GM12878 (cell line): ENCODE results near the gene SCT. TPM values are rescaled to one million over a fixed set of nuclear protein-coding genes. Genes with fewer than 3 reads are reported as not detected.
"Not testable (repeated sequence)": the region's sequence is repeated elsewhere in the genome, so short reads cannot be mapped to it uniquely, and the experiment has no call there.

Experiments
- ATAC-seq: fragments of 200-7000 bp; cut with Tn5 transposase; 3 replicates; pipeline ENCODE4 v1.9.1; 2020; ENCODE audit warnings: mild to moderate bottlenecking, moderate library complexity
- BruUV-seq: library from RNA; stranded (reverse); fragments of 400-500 nt; replicated peaks from 2 replicates; lab custom pipeline; 2021; lab: Mats Ljungman, UMichigan
- CTCF ChIA-PET: fragments of 300-600 bp; sonication (Branson Sonifier 250); formaldehyde crosslinking; extraction: SDS; loops from one replicate; lab custom pipeline; 2021; ENCODE audit warnings: inconsistent platforms; lab: Yijun Ruan, JAX
- POLR2A ChIA-PET: fragments of 350-600 bp; formaldehyde crosslinking; extraction: SDS; loops from one replicate; lab custom pipeline; 2021; ENCODE audit warnings: inconsistent platforms; lab: Charles Lee
- RAD21 ChIA-PET: fragments of 300-600 bp; sonication (Branson Sonifier 250); formaldehyde crosslinking; loops from one replicate; lab custom pipeline; 2023; ENCODE audit warnings: antibody characterized with exemption; ENCODE audit not compliant: unreplicated experiment; lab: Charles Lee
- SMC1A ChIA-PET: fragments of 300-600 bp; sonication (Branson Sonifier 250); formaldehyde crosslinking; loops from one replicate; lab custom pipeline; 2023; ENCODE audit not compliant: unreplicated experiment, uncharacterized antibody; lab: Charles Lee
- DNase-seq: peaks from one replicate; pipeline ENCODE4 v3.0.0-alpha.2; 2011; ENCODE audit warnings: low read depth, low spot score
- FAIRE-seq: peaks from 3 replicates; lab custom pipeline; 2011; peaks lifted over from hg19 to GRCh38; lab: Jason Lieb, UNC
- H2AFZ ChIP-seq: 2 replicates; pipeline ENCODE4 v1.6.0; 2011; ENCODE audit warnings: low read depth, low read length, control low read depth; ENCODE audit not compliant: control insufficient read depth
- H3K27ac ChIP-seq: 2 replicates; pipeline ENCODE4 v1.5.1; 2011; ENCODE audit warnings: control low read depth; ENCODE audit not compliant: control insufficient read depth, insufficient read depth
- H3K27me3 ChIP-seq, 2 experiments: replicated peaks in 1 of 2; 2 replicates each; pipeline versions ENCODE4 v1.6.0 to v1.6.1; 2011; ENCODE audit warnings: low read length in 1 of 2; ENCODE audit not compliant: control insufficient read depth in 2 of 2, insufficient read depth in 2 of 2
- H3K36me3 ChIP-seq, 2 experiments: 2 replicates each; pipeline ENCODE4 v1.5.1; 2011; ENCODE audit warnings: low read length in 1 of 2; ENCODE audit not compliant: control insufficient read depth in 2 of 2, insufficient read depth in 2 of 2
- H3K4me1 ChIP-seq: 2 replicates; pipeline ENCODE4 v1.6.1; 2011; ENCODE audit warnings: mild to moderate bottlenecking, low read length, moderate library complexity, mixed read lengths; ENCODE audit not compliant: control insufficient read depth, insufficient read depth
- H3K4me2 ChIP-seq: 2 replicates; pipeline ENCODE4 v1.6.0; 2011; ENCODE audit warnings: control low read depth; ENCODE audit not compliant: control insufficient read depth, insufficient read depth
- H3K4me3 ChIP-seq: fragments of 200-600 bp; sonication (generic); 2 replicates; pipeline ENCODE4 v1.5.1; 2016
- H3K79me2 ChIP-seq: 2 replicates; pipeline ENCODE4 v1.6.0; 2011; ENCODE audit warnings: low read length; ENCODE audit not compliant: control insufficient read depth, insufficient read depth
- H3K9ac ChIP-seq: 2 replicates; pipeline ENCODE4 v1.8.0; 2011; ENCODE audit warnings: low read length, control low read depth, mixed read lengths; ENCODE audit not compliant: control insufficient read depth, insufficient read depth
- H3K9me3 ChIP-seq: replicated peaks from 3 replicates; pipeline ENCODE4 v1.5.1; 2011; ENCODE audit warnings: mild to moderate bottlenecking, low read length; ENCODE audit not compliant: control insufficient read depth, insufficient read depth
- H4K20me1 ChIP-seq: 2 replicates; pipeline ENCODE4 v1.6.0; 2011; ENCODE audit not compliant: control insufficient read depth, insufficient read depth
- IRF5 ChIP-seq: fragments of 450-650 bp; IDR thresholded peaks from 2 replicates; pipeline ENCODE4 v1.6.1; 2017; ENCODE audit warnings: borderline replicate concordance
- MAX ChIP-seq: IDR thresholded peaks from 2 replicates; pipeline ENCODE4 v1.6.1; 2012; ENCODE audit warnings: low read depth, low read length, improper control_type of control experiment
- TARDBP ChIP-seq: IDR thresholded peaks from 2 replicates; pipeline ENCODE4 v1.6.1; 2016; ENCODE audit warnings: borderline replicate concordance
- WGBS: methylation state at CpG from one replicate; pipeline ENCODE4 v1.1.6; 2016; ENCODE audit warnings: low lambda C conversion rate; ENCODE audit not compliant: insufficient replicate concordance, insufficient coverage; ENCODE audit errors: missing lambda C conversion rate; 5-methylcytosine and 5-hydroxymethylcytosine counted together
- in situ Hi-C: fragments of 300-500 bp; cut with MboI; formaldehyde crosslinking; loops from 9 replicates; pipeline ENCODE4 v1.14.3; 2018; ENCODE audit warnings: mixed read lengths
- intact Hi-C: fragments of 100-400 bp; cut with micrococcal nuclease; formaldehyde crosslinking; loops from one replicate; pipeline ENCODE4 v1.14.2; 2022; ENCODE audit not compliant: unreplicated experiment
- polyA plus RNA-seq, 11 experiments: library from polyadenylated mRNA; depleted of rRNA in 4 of 11; unstranded in 6 of 11; stranded (reverse) in 5 of 11; fragments of >200 nt; fragmentation: Nextera tagmentation in 4 of 11; fragmentation: Illumina TruSeq in 1 of 11; extraction: Ambion mirVana in 4 of 11; extraction: Trizol in 1 of 11; gene quantifications; 1 replicate in 1 of 11; 2 replicates in 10 of 11; pipeline versions ENCODE4 v1.2.1 to v1.2.3, GENCODE V29; 2011 to 2016; ENCODE audit warnings: inconsistent platforms in 2 of 11, missing spikeins in 2 of 11, low read depth in 1 of 11
- total RNA-seq, 4 experiments: library from RNA; depleted of rRNA in 3 of 4; stranded (reverse); fragments of >200 nt in 3 of 4; fragmentation: Illumina TruSeq in 1 of 4; extraction: Trizol in 1 of 4; gene quantifications; 2 replicates each; pipeline versions ENCODE4 v1.2.1 to v1.2.3, GENCODE V29; 2013 to 2021

SCT gene
- total and polyA plus RNA-seq, 10 of the 15 experiments (the other 5 are each of a cell fraction or from before 2014, with no cell fraction given): not detected

GRCh38 chr11:650482-650881 lies 23.5 kb upstream of the SCT start:
- ATAC-seq: no peak
- POLR2A ChIA-PET: no interaction called here

GRCh38 chr11:647672-648158 lies 20.7 kb upstream of the SCT start:
- RAD21 ChIA-PET, H2AFZ ChIP-seq, H3K79me2 ChIP-seq, SMC1A ChIA-PET, POLR2A ChIA-PET, H3K27ac ChIP-seq, ATAC-seq, H3K36me3 ChIP-seq, CTCF ChIA-PET, FAIRE-seq, DNase-seq, H3K27me3 ChIP-seq, H3K4me2 ChIP-seq, intact Hi-C loops, in situ Hi-C loops, H3K9me3 ChIP-seq, H4K20me1 ChIP-seq, H3K9ac ChIP-seq, BruUV-seq, H3K4me3 ChIP-seq: not testable (repeated sequence)
- H3K4me1 ChIP-seq: peaks cover 13% of the 10 kb centered on the region
- WGBS: 96% methylated on average over 9 of the region's 14 CpGs

More at GRCh38 chr11:650482-650881, 23.5 kb upstream of the SCT start:
- Histone ChIP-seq H3K4me1 (peaks cover 10% of the 10 kb centered on the region), H4K20me1 (no peaks in the 10 kb centered on the region), H3K36me3 (peaks cover 3 to 4% of the 10 kb centered on the region in 2 experiments; a peak in 3 of 4 replicates), H3K79me2 (no peaks in the 10 kb centered on the region), H3K27me3 (no peaks in the 10 kb centered on the region), H3K9me3 (no peaks in the 10 kb centered on the region), H3K4me3 (no peak overlapping the region), H2AFZ (no peak overlapping the region), H3K4me2 (no peak overlapping the region), H3K9ac (no peak overlapping the region), H3K27ac (no peak overlapping the region)
- DNase-seq (no peak), FAIRE-seq (no peak)
- intact Hi-C loops (no loop called here), in situ Hi-C loops (no loop called here)
- SMC1A ChIA-PET: no interaction called here
- TF ChIP-seq MAX (no peak), TARDBP (no peak), IRF5 (no peak)
- CTCF ChIA-PET: no interaction called here
- WGBS: 91% methylated on average over 10 of the region's 10 CpGs
- no TSS peak for BruUV-seq
- RAD21 ChIA-PET: no interaction called here
